HG03280 (cell line): ENCODE data around the gene PRKACB.
"Not testable (repeated sequence)": the region's sequence is repeated elsewhere in the genome, so short reads cannot be mapped to it uniquely, and the experiment has no call there.

Source experiments
- ATAC-seq: cut with Tn5 transposase; IDR thresholded peaks from one replicate; pipeline ENCODE4 v1.9.1; 2021; ENCODE audit warnings: mild to moderate bottlenecking, moderate library complexity; ENCODE audit not compliant: unreplicated experiment

The PRKACB gene

DNA sequence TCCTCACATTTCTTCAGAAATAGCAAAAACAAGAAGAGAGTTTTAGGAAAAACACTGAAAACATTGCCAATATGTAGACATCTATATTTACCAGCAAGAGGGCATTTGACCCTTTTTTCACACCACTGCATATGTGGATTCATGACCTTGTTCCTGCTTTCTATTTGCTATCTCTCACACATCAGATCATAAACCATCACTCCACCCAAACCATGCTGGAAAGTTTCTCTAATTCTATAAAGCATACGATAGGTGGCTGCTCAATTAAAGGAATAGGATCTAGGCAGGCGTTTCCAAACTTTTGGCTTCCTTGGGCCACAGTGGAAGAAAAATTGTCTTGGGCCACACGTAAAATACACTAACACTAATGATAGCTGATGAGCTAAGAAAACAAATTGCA lies 121.8 kb downstream of the PRKACB start:
- no peak for ATAC-seq

DNA sequence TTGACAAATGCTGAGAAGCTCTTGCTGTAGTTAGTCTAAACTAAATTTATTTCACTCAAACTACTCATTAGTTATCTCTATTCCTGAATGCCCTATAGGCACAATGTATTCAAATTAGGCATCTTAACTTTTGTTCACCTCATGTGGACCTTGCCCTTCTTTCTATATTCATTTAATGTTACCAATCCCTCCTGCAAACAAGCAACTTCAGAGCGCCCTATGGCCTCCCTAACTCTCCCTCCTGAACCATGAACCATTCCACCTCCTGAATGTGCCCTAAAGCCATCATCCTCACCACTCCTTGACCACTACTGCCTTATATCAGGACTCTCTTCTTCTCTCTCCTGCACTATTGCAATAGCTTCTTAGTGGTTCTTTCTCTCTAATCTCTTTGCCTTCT lies 122.7 kb downstream of the PRKACB start:
- no peak for ATAC-seq

DNA sequence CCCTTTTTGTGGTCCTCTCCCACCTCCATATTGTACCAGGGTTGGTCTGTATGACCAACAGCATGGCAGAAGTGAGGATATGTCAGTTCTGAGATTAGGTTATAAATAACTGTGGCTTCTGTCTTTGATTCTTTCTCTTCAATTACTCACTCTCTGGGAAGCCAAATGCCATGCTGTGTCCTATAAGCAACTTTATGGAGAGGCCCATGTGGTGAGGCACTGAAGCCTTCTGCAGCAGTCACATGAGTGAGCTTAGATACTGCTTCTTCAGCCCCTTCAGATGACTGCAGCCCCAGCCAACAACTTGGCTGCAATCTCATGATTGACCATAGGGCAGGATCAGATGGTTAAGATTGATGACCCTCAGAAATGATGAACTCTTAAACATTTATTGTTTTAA lies 123.4 kb downstream of the PRKACB start:
- ATAC-seq: no peak

DNA sequence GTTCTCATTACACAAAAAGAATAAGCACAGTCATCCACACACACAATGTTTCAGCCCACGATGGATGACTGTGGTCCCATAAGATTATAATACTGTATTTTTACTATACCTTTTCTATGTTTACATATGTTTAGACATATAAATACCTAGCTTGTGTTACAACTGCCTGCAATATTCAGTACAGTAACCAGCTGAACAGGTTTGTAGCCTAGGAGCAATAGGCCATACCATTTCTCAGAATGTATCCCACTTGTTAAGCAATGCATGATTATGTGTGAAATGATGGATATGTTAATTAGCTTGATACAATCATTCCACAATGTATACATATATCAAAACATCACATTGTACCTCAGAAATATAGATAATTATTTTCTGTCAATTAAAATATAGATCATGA lies 124.3 kb downstream of the PRKACB start:
- ATAC-seq: no peak

DNA sequence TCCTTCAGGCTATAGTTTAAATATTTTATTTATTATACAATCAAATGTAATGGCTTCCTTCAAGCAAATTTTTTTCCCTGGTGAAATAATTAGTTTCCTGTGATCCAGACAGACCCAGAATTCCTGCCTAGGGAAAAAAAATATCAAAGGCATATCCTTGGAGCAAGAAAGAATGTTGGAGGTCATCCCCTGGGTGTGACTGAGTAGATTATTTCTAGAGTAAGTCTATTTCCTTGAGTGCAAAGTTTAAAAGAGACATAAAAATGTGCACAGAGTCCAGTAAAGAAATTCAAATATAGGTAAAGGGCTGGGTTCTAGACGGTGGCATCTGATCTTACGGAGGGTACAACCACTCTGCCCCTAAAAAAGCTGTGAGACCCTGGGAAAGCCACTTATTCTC lies 125.2 kb downstream of the PRKACB start:
- no peak for ATAC-seq

DNA sequence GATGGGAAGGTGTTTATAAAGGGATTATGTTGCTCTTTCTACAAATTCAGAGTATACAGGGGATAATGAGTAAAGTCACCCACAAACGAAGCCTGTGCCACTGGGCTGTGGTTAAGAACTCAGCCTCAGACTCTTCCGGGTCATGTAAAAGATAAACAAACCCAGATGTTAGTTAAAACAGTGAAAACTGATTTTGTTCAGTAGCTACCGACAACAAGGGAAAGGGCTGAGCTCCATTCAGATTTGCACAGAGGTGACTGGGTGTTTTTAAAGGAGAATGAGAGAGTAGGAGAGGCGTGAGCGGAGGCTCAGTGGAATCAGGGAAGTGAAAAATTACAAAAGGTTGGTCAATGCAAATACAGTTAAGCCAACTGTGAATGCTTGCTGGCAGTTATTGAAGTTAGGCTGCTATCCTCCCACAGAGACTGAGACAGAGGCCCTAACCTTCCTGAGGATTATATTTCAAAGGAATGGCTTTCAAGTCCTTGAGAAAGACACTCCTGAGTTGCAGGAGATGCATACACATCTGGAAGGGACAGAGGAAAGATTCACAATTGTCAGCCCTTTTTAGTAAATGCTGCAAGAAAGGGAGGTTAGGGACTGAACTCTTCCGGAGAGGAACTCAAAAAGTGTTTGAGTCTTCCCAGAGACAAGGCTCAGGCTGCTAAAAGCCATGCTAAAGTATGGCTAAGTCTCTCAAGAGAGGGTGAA lies 127.5 kb downstream of the PRKACB start:
- ATAC-seq: peak; percentile 90

DNA sequence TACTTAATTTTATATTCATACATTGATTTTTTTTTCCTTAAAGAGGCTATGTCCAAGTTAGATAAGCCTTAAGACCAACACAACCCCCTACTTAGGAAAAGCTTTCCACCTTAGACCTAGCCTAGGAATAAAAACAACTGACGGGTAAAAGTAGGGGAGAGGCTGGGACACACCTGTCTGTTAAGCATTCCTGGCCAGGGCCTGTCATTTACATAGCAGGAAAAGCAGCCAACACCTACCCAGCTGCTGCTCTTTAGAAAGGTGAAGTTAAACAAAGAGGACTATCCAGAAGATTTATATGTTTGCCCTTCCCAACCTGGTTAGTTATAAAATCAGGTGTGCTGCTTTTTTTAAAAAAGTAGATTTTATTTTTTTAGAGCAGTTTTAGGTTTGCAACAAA lies 128.3 kb downstream of the PRKACB start:
- no peak for ATAC-seq

DNA sequence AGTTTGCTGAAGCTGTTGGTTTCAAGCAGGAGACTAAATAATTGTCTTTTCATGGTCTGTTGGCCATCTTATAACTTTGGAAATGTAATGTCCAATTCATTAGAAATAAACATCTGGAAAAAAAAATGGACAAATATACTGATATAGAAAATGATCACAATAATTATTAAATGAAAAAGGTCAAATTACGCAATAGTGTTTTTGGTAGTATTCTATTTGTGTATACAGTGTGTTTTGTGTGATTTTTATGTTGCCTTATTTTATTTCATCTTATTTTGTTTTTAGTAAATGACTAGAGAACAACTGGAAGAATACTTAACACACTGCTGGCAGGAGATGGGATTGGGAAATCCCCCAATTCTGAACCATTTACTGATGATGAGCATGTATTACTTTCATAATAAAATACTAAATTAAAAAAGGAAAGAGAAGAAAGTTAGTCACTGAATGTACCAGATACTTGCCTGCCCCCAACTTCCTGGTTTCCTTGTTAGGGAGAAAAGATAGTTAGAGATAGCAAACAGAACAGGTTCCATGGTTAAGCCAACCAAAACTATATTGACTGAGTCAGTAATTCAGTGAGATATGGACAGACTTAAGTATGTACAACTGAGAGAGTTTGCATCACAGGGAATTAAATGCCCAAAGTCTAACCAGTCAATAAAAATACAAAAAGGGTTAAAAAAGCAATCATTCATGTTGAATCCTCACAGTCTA lies 133.4 kb downstream of the PRKACB start:
- ATAC-seq: no peak

DNA sequence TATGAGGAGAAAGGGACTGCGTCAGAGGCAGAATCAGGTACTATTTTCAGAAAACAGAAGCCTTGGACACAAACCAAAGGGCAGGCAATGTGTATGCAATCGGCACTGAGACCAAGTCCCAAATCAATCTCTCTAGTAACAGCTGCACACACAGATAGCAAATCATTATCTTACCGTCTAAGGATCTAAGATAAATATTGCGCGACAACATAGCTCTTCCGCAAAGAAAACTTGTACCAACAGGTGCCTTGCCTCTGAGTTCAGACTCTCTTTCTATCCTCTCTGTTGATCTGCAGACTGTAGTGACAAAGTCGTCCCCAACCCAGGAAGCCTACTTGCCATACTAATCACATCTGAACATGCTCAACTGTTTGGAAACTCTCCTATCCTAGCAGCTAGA lies 134.8 kb downstream of the PRKACB start:
- ATAC-seq: no peak

DNA sequence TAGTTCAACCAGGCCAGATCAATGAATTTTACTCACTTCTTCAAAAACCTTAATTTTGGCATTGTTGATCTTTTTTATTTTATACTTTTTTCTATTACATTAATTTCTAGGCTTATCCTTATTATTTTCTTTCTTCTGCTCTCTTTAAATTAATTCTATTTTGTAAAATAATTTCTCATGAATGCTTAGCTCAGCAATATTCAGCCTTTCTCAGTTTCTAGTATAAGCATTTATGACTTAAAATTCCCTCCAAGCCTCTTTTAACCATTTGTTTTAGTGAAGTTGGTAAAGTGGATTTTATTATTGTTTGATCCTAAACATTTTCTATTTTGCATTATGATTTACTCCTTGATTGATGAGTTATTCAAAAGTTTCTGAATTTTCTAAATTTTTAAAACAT lies 136.8 kb downstream of the PRKACB start:
- no peak for ATAC-seq

DNA sequence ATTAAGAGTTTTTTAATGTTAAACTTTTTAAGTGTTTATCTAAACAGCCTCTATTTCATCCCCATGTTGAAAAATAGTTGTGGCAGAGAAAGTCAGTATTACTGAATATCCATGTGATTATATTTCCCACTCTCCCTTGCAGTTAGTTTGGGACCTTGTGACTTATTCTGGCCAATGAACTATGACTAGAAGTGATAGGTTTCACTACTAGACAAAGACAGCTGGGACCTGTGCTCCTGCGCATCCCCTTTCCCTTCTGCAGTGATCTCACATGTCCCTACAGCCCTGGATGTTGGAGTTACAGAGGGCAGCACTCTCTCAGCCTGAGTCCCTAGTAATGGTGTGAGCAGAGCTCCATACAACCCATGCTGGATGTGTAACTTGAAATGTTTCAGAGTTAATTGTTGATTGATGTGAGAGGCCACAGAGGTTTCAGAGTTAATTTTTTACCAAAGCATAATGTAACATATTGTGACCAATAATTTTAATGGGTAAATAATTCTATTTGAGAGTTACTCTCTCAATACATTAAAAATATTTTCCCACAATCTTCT lies 138.8 kb downstream of the PRKACB start:
- ATAC-seq: no peak

DNA sequence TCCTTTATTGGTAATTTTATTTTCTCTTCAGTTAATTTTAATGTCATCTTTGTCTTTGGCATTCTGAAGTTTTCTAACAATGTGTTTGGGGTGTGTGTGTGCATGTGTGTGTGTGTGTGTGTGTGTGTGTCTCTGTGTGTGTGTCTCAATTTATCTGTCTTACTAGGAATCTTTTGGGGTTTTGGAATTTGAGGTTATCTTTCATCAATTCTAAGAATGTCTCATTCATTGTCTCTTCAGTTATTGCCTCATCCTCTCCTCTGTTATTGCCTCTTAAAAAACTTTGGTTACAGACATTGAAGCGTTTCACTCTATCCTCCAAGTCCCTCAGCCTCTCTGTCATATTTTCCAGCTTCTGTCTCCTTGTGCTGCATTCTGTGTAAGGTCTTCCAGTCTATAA lies 139.3 kb downstream of the PRKACB start:
- ATAC-seq: no peak

DNA sequence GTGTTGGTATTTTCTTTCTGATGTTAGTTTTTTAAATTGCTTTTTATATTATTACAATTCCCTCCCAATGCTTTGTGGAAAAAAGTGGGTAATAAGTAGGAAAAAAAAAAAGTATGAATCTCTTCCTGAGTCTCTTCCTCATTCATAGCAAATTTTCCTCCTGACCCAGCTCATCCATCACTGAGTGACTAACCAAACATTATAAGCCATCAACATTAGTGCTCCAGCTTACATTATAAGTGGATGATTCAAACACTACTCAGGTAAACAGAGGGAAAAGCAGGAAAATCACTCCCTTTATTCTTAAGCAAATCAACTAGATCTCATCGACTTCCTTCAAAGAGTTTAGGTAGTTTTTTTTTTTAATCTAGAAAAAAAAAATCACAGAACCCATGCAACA lies 142.0 kb downstream of the PRKACB start:
- ATAC-seq: no peak

DNA sequence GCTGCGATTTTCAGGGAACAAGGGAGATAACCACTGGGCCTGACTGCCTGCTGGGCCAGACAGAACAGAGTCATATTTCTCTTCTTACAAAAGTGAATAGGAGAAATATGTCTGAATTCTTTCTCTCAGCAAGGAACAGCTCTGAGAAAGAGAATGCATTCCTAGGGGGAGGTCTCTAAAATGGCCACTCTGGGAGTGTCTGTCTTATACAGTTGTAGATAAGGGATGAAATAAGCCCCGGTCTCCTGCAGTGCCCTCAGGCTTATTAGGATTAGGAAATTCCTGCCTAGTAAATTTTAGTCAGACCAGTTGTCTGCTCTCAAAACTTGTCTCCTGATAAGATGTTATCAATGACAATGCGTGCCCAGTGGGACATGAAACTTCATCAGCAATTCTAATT lies 143.3 kb downstream of the PRKACB start:
- ATAC-seq: not testable (repeated sequence)
